ENCODE results near the gene MDM1. TPM values are rescaled to one million over a fixed set of nuclear protein-coding genes. Genes with fewer than 3 reads are reported as not detected.

MDM1 gene, protein sequence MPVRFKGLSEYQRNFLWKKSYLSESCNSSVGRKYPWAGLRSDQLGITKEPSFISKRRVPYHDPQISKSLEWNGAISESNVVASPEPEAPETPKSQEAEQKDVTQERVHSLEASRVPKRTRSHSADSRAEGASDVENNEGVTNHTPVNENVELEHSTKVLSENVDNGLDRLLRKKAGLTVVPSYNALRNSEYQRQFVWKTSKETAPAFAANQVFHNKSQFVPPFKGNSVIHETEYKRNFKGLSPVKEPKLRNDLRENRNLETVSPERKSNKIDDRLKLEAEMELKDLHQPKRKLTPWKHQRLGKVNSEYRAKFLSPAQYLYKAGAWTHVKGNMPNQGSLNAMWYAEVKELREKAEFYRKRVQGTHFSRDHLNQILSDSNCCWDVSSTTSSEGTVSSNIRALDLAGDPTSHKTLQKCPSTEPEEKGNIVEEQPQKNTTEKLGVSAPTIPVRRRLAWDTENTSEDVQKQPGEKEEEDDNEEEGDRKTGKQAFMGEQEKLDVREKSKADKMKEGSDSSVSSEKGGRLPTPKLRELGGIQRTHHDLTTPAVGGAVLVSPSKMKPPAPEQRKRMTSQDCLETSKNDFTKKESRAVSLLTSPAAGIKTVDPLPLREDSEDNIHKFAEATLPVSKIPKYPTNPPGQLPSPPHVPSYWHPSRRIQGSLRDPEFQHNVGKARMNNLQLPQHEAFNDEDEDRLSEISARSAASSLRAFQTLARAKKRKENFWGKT
- 10.6 TPM for polyA plus RNA-seq (2013, experiment 1 of 2)
- 8.6 TPM for polyA plus RNA-seq (2013, experiment 2 of 2)

DNA sequence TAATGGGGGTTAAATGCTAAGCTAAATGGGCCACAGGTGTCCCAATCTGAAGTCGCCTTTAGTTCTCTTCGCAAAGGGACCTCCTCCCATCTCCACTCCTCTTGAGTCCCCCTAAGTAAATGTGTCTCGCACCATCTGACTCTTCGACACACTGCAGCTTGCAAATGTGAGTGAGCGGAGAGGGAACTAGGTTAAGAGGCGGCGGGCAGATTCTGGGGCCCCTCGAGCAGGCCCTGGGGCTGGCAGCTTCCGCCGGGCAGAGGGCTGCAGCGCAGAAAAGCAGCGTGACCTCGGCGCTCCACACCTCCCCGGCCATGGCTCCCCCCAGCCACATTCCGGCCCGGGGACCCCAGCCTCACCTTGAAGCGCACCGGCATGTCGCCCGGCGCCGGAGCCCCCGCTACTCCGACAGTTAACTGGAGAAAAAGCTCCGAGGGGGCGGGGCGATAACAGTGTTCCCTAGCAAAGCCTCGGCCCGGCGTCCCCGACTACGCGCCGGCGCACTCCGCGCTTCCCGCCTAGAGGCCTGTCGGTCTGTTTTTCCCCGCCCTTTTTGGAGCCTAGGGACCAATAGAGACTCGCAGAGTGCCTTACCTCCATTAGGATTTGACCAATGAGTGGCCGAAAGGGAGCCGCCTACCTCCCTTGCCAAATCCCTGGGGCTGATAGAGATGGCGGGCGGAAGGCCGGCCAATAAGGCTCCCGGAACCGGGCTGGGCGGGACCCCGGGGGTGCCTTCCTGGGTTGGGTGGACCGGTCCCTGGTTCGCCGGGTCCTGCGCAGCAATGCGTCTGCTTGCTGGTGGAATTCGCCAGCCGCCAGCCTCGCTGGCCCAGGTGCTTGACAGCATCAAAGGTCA, at the start of gene MDM1:
TSS of gene MDM1 (minus strand) at position 494 of the 859 bp plus-strand sequence. CDS start at position 377, 117 bp downstream.
- Histone ChIP-seq H3K9ac (ENCODE audit: low read depth, low read length) (peak within 1 kb of the TSS; percentile 76), H3K27me3 (ENCODE audit: insufficient read depth, low read length) (no peaks in the 10 kb centered on the region), H3K9me3 (ENCODE audit: insufficient read depth, low read depth, low read length) (no peaks in the 10 kb centered on the region), H3K4me3 (ENCODE audit: low read length) (peak within 1 kb of the TSS; percentile 87), H3K4me1 (ENCODE audit: insufficient read depth, low read length) (peaks cover 17% of the 10 kb centered on the region), H3K36me3 (ENCODE audit: insufficient read depth, low read length) (no peaks in the 10 kb centered on the region), H3K27ac (ENCODE audit: low read depth, low read length) (peak within 1 kb of the TSS; percentile 66)
- WGBS, result under 1% methylated on average over 59 of the region's 59 CpGs

DNA sequence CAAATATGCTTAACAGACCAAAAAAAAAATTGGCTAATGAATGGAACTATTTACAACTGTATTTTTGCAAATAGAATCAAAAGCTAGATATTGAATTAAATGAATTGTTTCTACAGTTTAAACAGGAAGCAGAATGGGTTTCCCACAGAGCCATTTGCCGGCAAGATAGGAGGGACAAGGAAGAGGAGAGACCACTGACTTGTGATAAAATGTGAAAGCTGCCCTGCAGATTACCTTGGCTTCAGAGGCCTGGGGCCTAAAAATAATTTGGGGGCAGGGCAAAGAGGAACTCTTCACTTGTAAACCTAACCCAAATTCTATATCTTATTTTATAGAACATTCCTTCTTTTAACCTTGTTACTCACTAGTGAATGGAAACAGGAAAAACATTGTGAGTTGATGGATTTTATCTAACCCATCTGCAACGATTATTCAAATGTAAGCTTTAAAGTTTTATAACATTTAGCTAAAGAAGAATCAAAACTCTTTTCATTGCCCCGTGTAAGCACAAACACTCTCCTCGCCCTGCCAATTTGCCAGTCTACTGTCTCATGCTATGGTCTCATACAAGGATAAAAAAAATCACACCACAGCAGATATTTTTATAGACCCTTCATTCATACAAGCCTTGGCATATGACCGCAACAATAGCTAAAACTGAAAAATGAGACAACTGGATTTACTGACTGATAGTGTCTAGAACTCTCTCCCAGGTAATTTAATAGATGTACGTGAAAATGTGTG, 49.5 kb upstream of the MDM1 start:
- no peak overlapping the region for H3K4me3 ChIP-seq (ENCODE audit: low read length)
- no peak overlapping the region for H3K9ac ChIP-seq (ENCODE audit: low read depth, low read length)
- no peaks in the 10 kb centered on the region for H3K4me1 ChIP-seq (ENCODE audit: insufficient read depth, low read length)
- H3K9me3 ChIP-seq (ENCODE audit: insufficient read depth, low read depth, low read length), result no peaks in the 10 kb centered on the region
- WGBS, result 91% methylated on average over 5 of the region's 6 CpGs
- no peak overlapping the region for H3K27ac ChIP-seq (ENCODE audit: low read depth, low read length)
- no peaks in the 10 kb centered on the region for H3K36me3 ChIP-seq (ENCODE audit: insufficient read depth, low read length)
- H3K27me3 ChIP-seq (ENCODE audit: insufficient read depth, low read length), result no peaks in the 10 kb centered on the region

DNA sequence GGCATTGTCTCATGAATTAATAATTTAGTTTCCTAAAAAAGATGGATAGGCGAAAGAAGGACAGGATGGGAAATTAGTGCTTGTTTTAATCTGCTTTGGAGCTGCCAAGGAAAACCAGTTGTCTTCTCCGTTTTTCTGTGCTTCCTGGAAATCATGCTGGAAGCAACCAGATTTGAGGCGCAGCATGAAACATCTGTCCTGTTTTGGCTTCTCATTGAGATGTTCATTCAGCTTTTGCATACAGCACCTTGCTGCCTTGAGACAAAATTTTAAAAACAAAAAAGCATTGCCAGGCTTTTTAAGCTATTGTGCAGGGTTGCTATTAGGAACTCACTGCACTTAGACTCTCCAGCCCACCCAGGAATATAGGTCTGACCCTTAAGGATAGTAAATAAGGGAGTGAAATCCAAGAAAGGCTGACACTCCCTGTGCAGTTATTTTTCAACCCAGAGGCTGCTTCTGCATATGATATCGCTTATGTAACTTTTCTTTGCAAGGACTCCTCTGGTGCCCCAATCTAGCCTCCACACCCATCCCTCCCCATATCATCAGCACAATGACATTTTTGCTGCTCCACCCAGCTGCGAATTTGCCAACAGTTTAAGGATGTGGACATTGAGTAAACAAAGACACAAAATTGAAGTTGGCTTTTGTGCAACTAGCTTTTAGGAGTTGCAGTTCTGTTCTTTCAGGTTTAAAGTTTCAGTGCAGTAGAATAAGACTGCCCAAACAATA, 46.9 kb upstream of the MDM1 start:
- H3K4me3 ChIP-seq (ENCODE audit: low read length), result no peak overlapping the region
- H3K36me3 ChIP-seq (ENCODE audit: insufficient read depth, low read length), result no peaks in the 10 kb centered on the region
- WGBS, result 93% methylated on average over 5 of the region's 5 CpGs
- no peak overlapping the region for H3K27ac ChIP-seq (ENCODE audit: low read depth, low read length)
- no peak overlapping the region for H3K9ac ChIP-seq (ENCODE audit: low read depth, low read length)
- no peaks in the 10 kb centered on the region for H3K4me1 ChIP-seq (ENCODE audit: insufficient read depth, low read length)
- H3K27me3 ChIP-seq (ENCODE audit: insufficient read depth, low read length), result no peaks in the 10 kb centered on the region
- no peaks in the 10 kb centered on the region for H3K9me3 ChIP-seq (ENCODE audit: insufficient read depth, low read depth, low read length)

DNA sequence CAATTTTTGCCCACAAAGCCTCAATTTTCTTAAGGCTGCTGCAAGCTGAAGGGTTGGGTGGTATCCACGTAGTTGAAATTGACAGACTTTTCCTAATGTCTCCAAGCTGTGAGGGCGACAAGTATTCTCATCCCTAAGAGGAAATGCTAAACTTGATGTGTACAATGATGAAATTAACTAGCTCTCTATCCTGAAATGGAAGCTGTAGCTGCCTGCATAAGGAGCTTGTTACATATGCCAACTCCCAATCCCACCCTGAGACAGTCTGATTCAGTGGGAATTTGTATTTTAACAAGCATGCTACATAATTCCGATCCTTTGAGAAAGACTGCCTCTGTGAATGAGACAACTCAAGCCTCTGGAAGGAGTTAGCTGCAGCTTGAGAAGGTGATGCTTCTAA, 45.7 kb upstream of the MDM1 start:
- no peak overlapping the region for H3K4me3 ChIP-seq (ENCODE audit: low read length)
- no peak overlapping the region for H3K27ac ChIP-seq (ENCODE audit: low read depth, low read length)
- no peaks in the 10 kb centered on the region for H3K9me3 ChIP-seq (ENCODE audit: insufficient read depth, low read depth, low read length)
- 90% methylated on average over 3 of the region's 3 CpGs for WGBS
- no peaks in the 10 kb centered on the region for H3K36me3 ChIP-seq (ENCODE audit: insufficient read depth, low read length)
- H3K9ac ChIP-seq (ENCODE audit: low read depth, low read length), result no peak overlapping the region
- H3K4me1 ChIP-seq (ENCODE audit: insufficient read depth, low read length), result no peaks in the 10 kb centered on the region
- no peaks in the 10 kb centered on the region for H3K27me3 ChIP-seq (ENCODE audit: insufficient read depth, low read length)

DNA sequence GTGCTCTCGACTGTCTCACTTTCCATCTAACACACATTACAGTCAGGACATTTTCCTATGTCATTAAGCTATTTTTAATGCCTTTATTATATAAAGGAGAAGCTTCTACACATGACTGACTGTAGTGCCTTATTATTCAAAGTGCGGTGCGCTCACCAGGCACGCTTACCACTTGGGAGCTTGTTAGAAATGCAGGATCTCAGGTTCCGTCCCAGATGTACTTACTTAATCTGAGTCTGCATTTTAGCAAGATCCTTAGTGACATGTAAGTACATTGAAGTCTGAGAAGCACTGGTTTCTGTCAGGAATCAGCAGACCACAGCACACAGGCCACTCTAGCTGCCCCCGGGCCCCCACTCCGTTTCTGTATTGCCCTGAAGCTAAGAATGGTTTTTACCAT, 44.7 kb upstream of the MDM1 start:
- H3K4me1 ChIP-seq (ENCODE audit: insufficient read depth, low read length), result no peaks in the 10 kb centered on the region
- WGBS, result 89% methylated on average over 6 of the region's 7 CpGs
- H3K27me3 ChIP-seq (ENCODE audit: insufficient read depth, low read length), result no peaks in the 10 kb centered on the region
- H3K4me3 ChIP-seq (ENCODE audit: low read length), result no peak overlapping the region
- H3K9ac ChIP-seq (ENCODE audit: low read depth, low read length), result no peak overlapping the region
- no peaks in the 10 kb centered on the region for H3K9me3 ChIP-seq (ENCODE audit: insufficient read depth, low read depth, low read length)
- no peak overlapping the region for H3K27ac ChIP-seq (ENCODE audit: low read depth, low read length)
- H3K36me3 ChIP-seq (ENCODE audit: insufficient read depth, low read length), result no peaks in the 10 kb centered on the region

DNA sequence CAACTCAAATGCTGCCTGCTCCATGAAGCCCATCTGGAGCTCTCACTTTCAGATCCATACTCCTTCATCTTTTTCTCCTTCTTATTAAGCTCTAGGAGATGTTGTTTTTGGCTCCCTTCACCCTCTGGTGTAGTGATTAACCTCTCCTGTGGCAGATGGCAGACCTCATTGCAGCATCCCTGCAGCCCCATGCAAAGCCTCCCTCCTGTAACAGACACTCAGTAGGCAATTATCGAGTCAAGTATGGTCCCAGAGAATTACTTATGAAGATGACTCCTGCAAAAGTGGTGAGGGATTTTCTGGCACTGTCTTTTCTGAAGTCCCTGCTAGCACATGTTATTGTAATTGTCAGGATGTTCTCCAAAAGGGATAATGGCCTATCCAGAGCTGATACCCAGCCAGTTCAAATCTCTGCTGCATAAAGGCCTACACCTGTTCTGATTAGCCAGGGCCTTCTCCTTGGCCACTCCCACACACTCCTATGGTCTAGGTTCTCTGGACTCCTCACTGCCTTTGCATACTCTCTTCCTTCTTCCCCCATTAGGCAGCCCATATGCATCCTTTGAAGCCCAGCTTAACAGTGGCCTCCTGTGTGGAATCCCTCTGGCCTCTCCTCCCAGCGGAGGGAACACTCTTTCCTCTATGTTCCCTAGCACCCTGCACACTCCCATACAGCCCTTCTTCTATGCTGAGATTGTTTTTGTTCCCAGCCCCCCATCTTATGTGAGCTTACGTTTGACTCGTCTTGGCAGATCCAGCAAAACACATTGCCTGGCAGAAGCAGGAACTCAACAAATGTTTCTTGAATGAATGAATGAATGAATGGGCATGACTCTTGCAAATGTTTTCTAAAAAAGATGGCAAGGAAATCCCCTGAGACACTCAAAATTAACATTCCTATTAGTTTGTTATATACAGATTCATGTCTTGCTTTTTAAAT, 43.9 kb upstream of the MDM1 start:
- WGBS, result 68% methylated on average over 4 of the region's 4 CpGs
- no peak overlapping the region for H3K9ac ChIP-seq (ENCODE audit: low read depth, low read length)
- H3K36me3 ChIP-seq (ENCODE audit: insufficient read depth, low read length), result no peaks in the 10 kb centered on the region
- H3K9me3 ChIP-seq (ENCODE audit: insufficient read depth, low read depth, low read length), result no peaks in the 10 kb centered on the region
- no peaks in the 10 kb centered on the region for H3K4me1 ChIP-seq (ENCODE audit: insufficient read depth, low read length)
- no peak overlapping the region for H3K4me3 ChIP-seq (ENCODE audit: low read length)
- no peak overlapping the region for H3K27ac ChIP-seq (ENCODE audit: low read depth, low read length)
- no peaks in the 10 kb centered on the region for H3K27me3 ChIP-seq (ENCODE audit: insufficient read depth, low read length)

DNA sequence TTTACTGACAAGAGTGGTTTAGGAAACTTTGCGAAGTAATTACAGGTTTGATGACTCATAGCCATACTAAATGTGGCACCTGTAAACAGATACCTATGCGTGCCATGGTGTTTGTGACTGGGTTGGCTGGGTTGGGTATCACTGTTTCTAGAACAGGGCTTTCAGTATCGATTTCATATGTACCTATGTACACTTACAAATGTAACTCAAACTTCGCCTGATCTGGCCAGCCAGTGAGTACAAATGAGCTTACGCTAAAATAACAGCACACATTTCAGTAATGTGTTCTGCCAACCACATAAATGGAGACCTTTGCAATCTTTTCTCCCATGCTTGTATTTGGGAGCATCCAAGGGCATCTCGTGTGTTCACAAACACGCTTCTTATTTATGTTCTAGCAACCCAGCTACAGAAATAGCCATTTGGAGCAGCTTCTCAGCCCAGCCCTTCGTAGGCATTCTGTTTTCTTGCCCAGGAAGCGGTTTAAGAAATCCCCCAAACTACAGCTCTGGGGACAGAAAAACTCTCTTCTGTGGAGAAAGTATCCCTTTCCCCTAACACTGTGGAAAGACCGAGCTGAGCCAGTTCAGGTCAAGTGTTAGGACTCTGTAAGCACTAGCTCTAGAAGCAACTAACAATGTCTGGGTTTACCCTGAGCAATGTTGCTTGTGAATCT, 42.3 kb upstream of the MDM1 start:
- no peaks in the 10 kb centered on the region for H3K36me3 ChIP-seq (ENCODE audit: insufficient read depth, low read length)
- WGBS, result 92% methylated on average over 10 of the region's 10 CpGs
- no peak overlapping the region for H3K27ac ChIP-seq (ENCODE audit: low read depth, low read length)
- no peaks in the 10 kb centered on the region for H3K27me3 ChIP-seq (ENCODE audit: insufficient read depth, low read length)
- no peaks in the 10 kb centered on the region for H3K4me1 ChIP-seq (ENCODE audit: insufficient read depth, low read length)
- H3K4me3 ChIP-seq (ENCODE audit: low read length), result no peak overlapping the region
- no peaks in the 10 kb centered on the region for H3K9me3 ChIP-seq (ENCODE audit: insufficient read depth, low read depth, low read length)
- no peak overlapping the region for H3K9ac ChIP-seq (ENCODE audit: low read depth, low read length)

DNA sequence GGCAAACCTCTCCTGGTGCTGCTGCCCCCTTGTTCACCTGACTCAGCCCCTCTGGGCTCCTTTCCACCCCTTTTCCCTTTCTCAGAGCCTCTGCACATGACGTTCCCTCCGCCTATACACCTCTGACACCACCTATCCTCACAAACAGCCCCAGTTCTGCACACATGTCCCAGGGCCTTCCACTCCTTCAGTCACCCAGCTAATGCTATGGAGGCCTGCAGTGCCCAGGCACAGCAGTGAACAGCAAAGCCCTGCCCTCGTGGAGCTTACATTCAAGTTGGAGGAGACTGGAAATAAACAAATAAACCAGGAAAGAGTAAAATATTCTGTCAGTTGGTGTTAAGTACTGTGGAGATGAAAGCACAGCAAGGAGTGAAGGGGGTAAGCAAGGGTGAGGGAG, 38.5 kb upstream of the MDM1 start:
- H3K9ac ChIP-seq (ENCODE audit: low read depth, low read length), result no peak overlapping the region
- no peak overlapping the region for H3K27ac ChIP-seq (ENCODE audit: low read depth, low read length)
- 88% methylated on average over 3 of the region's 3 CpGs for WGBS

DNA sequence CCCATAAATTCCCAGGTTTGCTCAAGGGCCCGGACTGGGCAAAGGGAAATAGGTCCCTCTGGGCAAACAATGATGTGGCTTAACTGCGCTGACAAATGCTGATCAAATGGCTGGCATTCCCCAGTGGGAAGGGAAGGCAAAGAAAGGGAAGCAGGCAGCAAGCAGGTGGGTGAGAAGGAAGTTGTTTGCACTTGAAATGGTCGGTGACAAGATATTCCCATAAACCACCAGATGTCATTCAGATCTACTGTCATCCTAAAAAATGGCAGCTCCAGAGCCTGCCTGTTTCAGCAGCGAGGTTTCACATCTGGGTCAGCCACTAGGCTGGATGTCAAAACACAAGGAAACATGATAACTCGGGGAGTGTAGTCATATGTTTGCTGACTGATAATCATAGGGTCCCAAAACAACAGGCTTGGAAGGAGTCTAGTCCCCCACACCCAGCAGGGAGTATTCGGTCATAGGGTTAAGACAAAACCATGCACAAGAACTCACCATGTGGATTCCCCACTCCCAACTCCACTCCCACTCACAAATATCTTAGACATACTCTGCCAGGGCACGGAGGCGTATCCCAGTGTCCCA, 37.9 kb upstream of the MDM1 start:
- WGBS, result 96% methylated on average over 8 of the region's 8 CpGs
- Histone ChIP-seq H3K9ac (ENCODE audit: low read depth, low read length) (no peak overlapping the region), H3K27me3 (ENCODE audit: insufficient read depth, low read length) (no peaks in the 10 kb centered on the region), H3K4me1 (ENCODE audit: insufficient read depth, low read length) (peaks cover 5% of the 10 kb centered on the region; the same call in 1 of the 2 replicates), H3K4me3 (ENCODE audit: low read length) (no peak overlapping the region), H3K9me3 (ENCODE audit: insufficient read depth, low read depth, low read length) (no peaks in the 10 kb centered on the region), H3K36me3 (ENCODE audit: insufficient read depth, low read length) (no peaks in the 10 kb centered on the region), H3K27ac (ENCODE audit: low read depth, low read length) (no peak overlapping the region)

More for the DNA sequence above, 38.5 kb upstream of the MDM1 start:
- H3K9me3 ChIP-seq (ENCODE audit: insufficient read depth, low read depth, low read length), result no peaks in the 10 kb centered on the region
- no peaks in the 10 kb centered on the region for H3K36me3 ChIP-seq (ENCODE audit: insufficient read depth, low read length)
- no peaks in the 10 kb centered on the region for H3K4me1 ChIP-seq (ENCODE audit: insufficient read depth, low read length)
- H3K4me3 ChIP-seq (ENCODE audit: low read length), result no peak overlapping the region
- H3K27me3 ChIP-seq (ENCODE audit: insufficient read depth, low read length), result no peaks in the 10 kb centered on the region
